Astrocyte of the spinal cord (primary cell): ENCODE measurements around the gene SMTN.
"Not testable (repeated sequence)": the region's sequence is repeated elsewhere in the genome, so short reads cannot be mapped to it uniquely, and the experiment has no call there.

Experiments used
- DNase-seq: peaks from one replicate; pipeline ENCODE4 v3.0.0; 2011; ENCODE audit warnings: low read depth, low spot score
- H3K4me3 ChIP-seq: 2 replicates; pipeline ENCODE4 v1.5.1; 2011; ENCODE audit warnings: low read depth, mild to moderate bottlenecking, low read length, moderate library complexity
- CTCF ChIP-seq: IDR thresholded peaks from 2 replicates; pipeline ENCODE4 v1.5.1; 2012; ENCODE audit warnings: low read depth, mild to moderate bottlenecking, low read length, inconsistent platforms
- in situ Hi-C: cut with HindIII; loops from 2 replicates; pipeline ENCODE4 v1.10.0; 2017; ENCODE audit warnings: low sequenced_read_pairs

SMTN gene

GRCh38 chr22:31092161-31092560, 11.0 kb downstream of the SMTN start:
- H3K4me3 ChIP-seq = no peak overlapping the region
- no peak for TF ChIP-seq CTCF
- DNase-seq = no peak
- in situ Hi-C loops = no loop called here

GRCh38 chr22:31093086-31093850, 12.2 kb downstream of the SMTN start:
- TF ChIP-seq CTCF = no peak
- no peak overlapping the region for H3K4me3 ChIP-seq
- in situ Hi-C loops = no loop called here
- DNase-seq = no peak

- no peak for TF ChIP-seq CTCF
- DNase-seq = no peak
- no peak overlapping the region for H3K4me3 ChIP-seq
- in situ Hi-C loops = no loop called here
These were observed 13.0 kb downstream of the SMTN start for GRCh38 chr22:31094021-31094551.

GRCh38 chr22:31094741-31095140, 13.6 kb downstream of the SMTN start:
- no peak for DNase-seq

GRCh38 chr22:31095637-31096249, 14.6 kb downstream of the SMTN start:
- no peak overlapping the region for H3K4me3 ChIP-seq
- TF ChIP-seq CTCF = no peak
- DNase-seq = no peak
- in situ Hi-C loops = no loop called here

More at GRCh38 chr22:31094741-31095140, 13.6 kb downstream of the SMTN start:
- no peak overlapping the region for H3K4me3 ChIP-seq
- no peak for TF ChIP-seq CTCF
- in situ Hi-C loops = no loop called here

- no peak overlapping the region for H3K4me3 ChIP-seq
- in situ Hi-C loops = no loop called here
- no peak for TF ChIP-seq CTCF
- no peak for DNase-seq
These were observed 15.7 kb downstream of the SMTN start for GRCh38 chr22:31096657-31097279.

GRCh38 chr22:31097539-31097938, 16.4 kb downstream of the SMTN start:
- in situ Hi-C loops, H3K4me3 ChIP-seq, DNase-seq: not testable (repeated sequence)
